Heart right ventricle (tissue), 16 donors: ENCODE results near the gene ZFAND2B. TPM values are rescaled to one million over a fixed set of nuclear protein-coding genes. Genes with fewer than 3 reads are reported as not detected.

Experiments used
- ATAC-seq, 8 donors: fragments of 200-7000 bp; cut with Tn5 transposase; one replicate each; pipeline ENCODE4 v1.9.1; 2020; ENCODE audit warnings: mild to moderate bottlenecking in 8 of 8, moderate library complexity in 8 of 8, moderate number of reproducible peaks in 1 of 8
- DNase-seq, 2 donors: peaks; one replicate each; pipeline ENCODE4 v3.0.0-alpha.2; 2020
- H3K27ac ChIP-seq, 10 donors: fragments of 200-600 bp; sonication (generic) in 2 of 10; one replicate each; pipeline versions ENCODE4 v1.5.0 to v1.8.0; 2020 to 2022; ENCODE audit warnings: mild to moderate bottlenecking in 3 of 10
- H3K27me3 ChIP-seq, 7 donors: fragments of 200-600 bp; one replicate each; pipeline ENCODE4 v1.8.0; 2021 to 2022; ENCODE audit warnings: mild to moderate bottlenecking in 2 of 7
- H3K36me3 ChIP-seq, 9 donors: fragments of 200-600 bp; sonication (generic) in 1 of 9; one replicate each; pipeline versions ENCODE4 v1.5.0 to v1.8.0; 2020 to 2022; ENCODE audit warnings: mild to moderate bottlenecking in 2 of 9
- H3K4me1 ChIP-seq, 9 donors: fragments of 200-600 bp; sonication (generic) in 1 of 9; one replicate each; pipeline versions ENCODE4 v1.5.0 to v1.8.0; 2020 to 2022; ENCODE audit warnings: mild to moderate bottlenecking in 4 of 9
- H3K4me3 ChIP-seq, 10 donors: fragments of 200-600 bp; sonication (generic) in 2 of 10; one replicate each; pipeline versions ENCODE4 v1.5.0 to v1.8.0; 2020 to 2022; ENCODE audit warnings: mild to moderate bottlenecking in 7 of 10, moderate library complexity in 2 of 10
- H3K9me3 ChIP-seq, 11 donors: fragments of 200-600 bp in 10 of 11; sonication (generic) in 2 of 11; one replicate each; pipeline versions ENCODE4 v1.5.0 to v1.8.0; 2013 to 2022; ENCODE audit warnings: mild to moderate bottlenecking in 2 of 11, control low read depth in 1 of 11, moderate library complexity in 1 of 11
- WGBS, 2 donors: extraction: QIAGEN DNeasy Blood & Tissue Kit; methylation state at CpG; one replicate each; pipeline ENCODE4 v1.1.7; 2013; ENCODE audit warnings: inconsistent platforms in 1 of 2; 5-methylcytosine and 5-hydroxymethylcytosine counted together
- intact Hi-C, 10 donors: fragments of 100-400 bp; cut with DNase I; formaldehyde crosslinking; loops; one replicate each; pipeline versions ENCODE4 v1.11.1 to v1.14.2; 2022
- polyA plus RNA-seq, 2 donors: library from polyadenylated mRNA; stranded (reverse); fragments of 200-250 nt; gene quantifications; one replicate each; pipeline ENCODE4 v1.2.3, GENCODE V29; 2013
- total RNA-seq, 10 donors: library from RNA; stranded (reverse); fragmentation: NEBNext Ultra II Directional in 3 of 10; extraction: Animal tissue kit (Norgen Biotek cat#: 25700) in 3 of 10; gene quantifications; one replicate each; pipeline versions ENCODE4 v1.2.1 to v1.2.4, GENCODE V29; 2021 to 2023
- TF ChIP-seq, protein P1 (sequence below), 9 donors: fragments of 200-600 bp; sonication (generic) in 2 of 9; IDR thresholded peaks; one replicate each; pipeline versions ENCODE4 v1.5.0 to v1.8.0; 2021 to 2022; ENCODE audit warnings: antibody characterized with exemption in 9 of 9, mild to moderate bottlenecking in 5 of 9, moderate library complexity in 1 of 9
- donor health status: Arrhythmogenic right ventricular cardiomyopathy.
- donor health status: ischemic (EF 13 %, LVEDD 7.1; RV severe dilation, severe dysfunction).
- donor health status: healthy with polysubstance abuse.
- donor health status: DM: no; HTN: yes; CAD: no.
- donor health status: DM: no; HTN: no; CAD: no.
- donor health status: ischemic (EF 25% LVEDD 6.9; RV normal size, moderate dysfunction).
- donor health status: ischemic (EF 25% LVEDD 5.7; RV mildly dilated, moderate dysfunction).
- donor health status: healthy.
- donor health status: DM: yes; HTN: yes; CAD: no.
- donor health status: Ischemic cardiomyopathy.
- donor health status: ischemic (EF 35%, LVEDD 5.7; RV mildly dilated, moderate dysfunction).
- donor health status: nonischemic (EF 11% LVEDD 7.7; RV severe dilation, severe dysfunction).
- donor health status: DM: yes; HTN: yes; CAD: no.
- donor health status: PGD.
- donor health status: ischemic (EF 29% LVEDD 5.4; RV normal size, mild dysfunction).
- donor health status: nonischemic (EF 23%, LVEDD 6.1; RV moderate dilation, normal function).

The ZFAND2B gene
- total and polyA plus RNA-seq, 12 donors = 11.5 to 40.8 (median 17.4) TPM

DNA sequence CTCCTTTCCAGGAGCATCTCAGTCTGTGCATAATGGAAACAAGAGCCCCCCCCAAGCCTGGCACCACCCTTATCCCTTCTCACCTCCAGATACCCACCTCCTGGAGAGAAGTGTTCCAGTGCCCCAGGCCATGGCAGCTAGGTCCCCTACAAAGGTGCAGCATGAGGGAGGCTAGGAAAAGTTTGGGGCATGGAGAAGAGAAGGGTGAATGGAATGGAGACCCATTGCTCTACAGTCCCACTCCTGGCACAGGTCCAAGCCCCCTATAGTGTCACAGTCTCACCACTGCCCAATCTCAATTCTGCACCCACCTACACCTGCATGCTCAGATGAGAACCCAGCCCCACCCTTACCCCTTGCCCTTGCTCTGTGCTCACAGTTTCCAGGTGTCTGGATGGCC, 37.6 kb upstream of the ZFAND2B start:
- DNase-seq (no peak), ATAC-seq (peak in 1 of 8 donors; percentile 24)
- intact Hi-C loops = loop anchor here in 1 of 10 donors (10.0 kb wide), 1 partner anchor 216 kb away; the partner anchor contains the start of gene DNPEP
- no peak overlapping the region for H3K27ac ChIP-seq
- peaks cover 0 to 21% (median 10%) of the 10 kb centered on the region in 9 donors for H3K4me1 ChIP-seq
- H3K36me3 ChIP-seq = peaks cover 0 to 25% (median 14%) of the 10 kb centered on the region in 9 donors
- TF ChIP-seq, protein P1, sequence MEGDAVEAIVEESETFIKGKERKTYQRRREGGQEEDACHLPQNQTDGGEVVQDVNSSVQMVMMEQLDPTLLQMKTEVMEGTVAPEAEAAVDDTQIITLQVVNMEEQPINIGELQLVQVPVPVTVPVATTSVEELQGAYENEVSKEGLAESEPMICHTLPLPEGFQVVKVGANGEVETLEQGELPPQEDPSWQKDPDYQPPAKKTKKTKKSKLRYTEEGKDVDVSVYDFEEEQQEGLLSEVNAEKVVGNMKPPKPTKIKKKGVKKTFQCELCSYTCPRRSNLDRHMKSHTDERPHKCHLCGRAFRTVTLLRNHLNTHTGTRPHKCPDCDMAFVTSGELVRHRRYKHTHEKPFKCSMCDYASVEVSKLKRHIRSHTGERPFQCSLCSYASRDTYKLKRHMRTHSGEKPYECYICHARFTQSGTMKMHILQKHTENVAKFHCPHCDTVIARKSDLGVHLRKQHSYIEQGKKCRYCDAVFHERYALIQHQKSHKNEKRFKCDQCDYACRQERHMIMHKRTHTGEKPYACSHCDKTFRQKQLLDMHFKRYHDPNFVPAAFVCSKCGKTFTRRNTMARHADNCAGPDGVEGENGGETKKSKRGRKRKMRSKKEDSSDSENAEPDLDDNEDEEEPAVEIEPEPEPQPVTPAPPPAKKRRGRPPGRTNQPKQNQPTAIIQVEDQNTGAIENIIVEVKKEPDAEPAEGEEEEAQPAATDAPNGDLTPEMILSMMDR (IDR thresholded peaks at IDR 0.05) = no peak
- H3K9me3 ChIP-seq = no peaks in the 10 kb centered on the region
- no peak overlapping the region for H3K4me3 ChIP-seq
- no peaks in the 10 kb centered on the region for H3K27me3 ChIP-seq

DNA sequence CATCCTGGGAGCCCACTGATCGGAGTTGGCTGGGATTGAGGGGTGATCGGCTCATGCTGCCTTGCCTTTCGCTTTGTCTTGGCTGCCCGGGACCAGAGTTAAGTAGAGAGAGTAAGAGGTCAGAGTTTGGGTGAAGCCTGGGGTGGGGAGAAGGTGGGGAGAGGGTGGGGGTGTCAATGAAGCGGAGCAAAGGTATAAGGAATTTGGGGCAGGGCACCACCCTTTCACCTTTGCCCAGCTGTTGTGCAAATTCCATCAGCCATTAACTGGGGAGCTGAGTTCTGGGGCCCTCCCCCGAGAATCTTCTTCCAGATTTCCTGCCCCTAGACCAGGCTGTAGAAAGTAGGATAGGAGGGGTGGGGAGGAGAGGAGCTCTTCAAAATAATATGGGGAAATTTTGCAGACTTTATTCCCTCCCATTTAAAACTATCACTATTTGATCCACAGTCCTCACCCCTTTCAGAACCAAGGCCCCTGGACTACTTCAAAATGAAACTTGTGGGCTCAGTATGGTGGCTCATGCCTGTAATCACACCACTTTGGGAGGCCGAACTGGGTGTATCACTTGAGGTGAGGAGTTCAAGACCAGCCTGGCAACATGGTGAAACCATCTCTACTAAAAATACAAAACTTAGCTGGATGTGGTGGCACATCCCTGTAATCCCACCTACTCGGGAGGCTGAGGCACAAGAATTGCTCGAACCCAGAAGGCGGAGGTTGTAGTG, 36.5 kb upstream of the ZFAND2B start, which contains the start of gene SLC23A3:
Gene SLC23A3 (minus strand): TSS at position 100 of the 725 bp plus-strand sequence. CDS start 45 bp downstream, at position 55.
- ATAC-seq (no peak), DNase-seq (no peak)
- Histone ChIP-seq H3K27me3 (no peaks in the 10 kb centered on the region), H3K4me3 (no peak within 1 kb of the TSS), H3K36me3 (peaks cover 0 to 37% (median 24%) of the 10 kb centered on the region in 9 donors), H3K27ac (peak within 1 kb of the TSS in 4 of 10 donors; percentile 49 to 72 (median 56)), H3K4me1 (peaks cover 0 to 26% (median 13%) of the 10 kb centered on the region in 9 donors), H3K9me3 (no peaks in the 10 kb centered on the region)
- TF ChIP-seq, protein P1 (IDR thresholded peaks at IDR 0.05) = no peak
- 93 to 98% methylated on average over 10 of the region's 10 CpGs for WGBS, 2 donors
- intact Hi-C loops = loop anchor here in 4 of 10 donors (5.0 to 10.0 kb wide), 3 partner anchors 37 to 215 kb away; partner anchors contain the start of genes DNPEP (in 3 of the 4) and ZFAND2B (in 1 of the 4)

DNA sequence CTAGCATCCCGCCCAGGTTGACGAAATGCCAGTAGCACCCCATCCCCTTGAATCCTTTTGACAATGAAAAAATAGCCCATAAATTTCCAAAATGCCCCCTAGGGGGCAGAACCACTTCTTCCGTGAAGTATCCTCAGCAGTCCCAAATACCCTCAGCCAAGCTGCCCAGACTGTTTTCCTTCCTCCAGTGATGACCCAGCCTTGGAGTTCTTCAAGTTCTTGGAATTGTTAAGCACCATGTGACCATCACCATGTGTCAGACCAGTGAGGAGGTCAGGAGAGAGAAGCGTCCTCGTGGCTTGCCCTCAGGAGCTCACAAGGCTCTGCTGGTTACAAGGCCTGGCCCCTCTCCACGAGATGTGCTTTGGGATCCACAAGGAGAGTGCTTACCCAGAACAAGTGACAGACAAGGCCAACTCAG, 35.3 kb upstream of the ZFAND2B start:
- ATAC-seq (peak; percentile 27 to 77 (median 64)), DNase-seq (peak in 1 of 2 donors; percentile 48)
- peak overlapping the region in 8 of 10 donors; percentile 26 to 72 (median 48) for H3K27ac ChIP-seq
- H3K4me1 ChIP-seq = peaks cover 4 to 38% (median 23%) of the 10 kb centered on the region in 9 donors
- H3K36me3 ChIP-seq = peaks cover 0 to 40% (median 28%) of the 10 kb centered on the region in 9 donors
- no peaks in the 10 kb centered on the region for H3K9me3 ChIP-seq
- H3K27me3 ChIP-seq = no peaks in the 10 kb centered on the region
- intact Hi-C loops = loop anchor here in 4 of 10 donors (5.0 to 10.0 kb wide), 3 partner anchors 36 to 214 kb away; partner anchors contain the start of genes DNPEP (in 2 of the 4) and ZFAND2B (in 1 of the 4)
- TF ChIP-seq, protein P1 (IDR thresholded peaks at IDR 0.05) = peak; percentile 51 to 77 (median 69)
- no peak overlapping the region for H3K4me3 ChIP-seq
- WGBS, 2 donors = 27 to 34% methylated on average over 6 of the region's 6 CpGs
